H9 (cell line): ENCODE data around the gene RAF1. TPM values are rescaled to one million over a fixed set of nuclear protein-coding genes. Genes with fewer than 3 reads are reported as not detected.
A peak's percentile ranks its signal among the peaks of the same experiment; 100 is the strongest.

ENCODE experiments used
- DNase-seq: peaks from one replicate; pipeline ENCODE4 v3.0.0-alpha.2; 2017
- H2AFZ ChIP-seq: one replicate; pipeline ENCODE4 v1.6.1; 2013; ENCODE audit warnings: mild to moderate bottlenecking, low read length, control low read depth, moderate library complexity
- H2AK5ac ChIP-seq: 2 replicates; pipeline ENCODE4 v1.6.1; 2013; ENCODE audit warnings: low read length, control low read depth, mixed read lengths; ENCODE audit not compliant: insufficient read length
- H2BK120ac ChIP-seq: one replicate; pipeline ENCODE4 v1.6.1; 2013; ENCODE audit warnings: low read depth, mild to moderate bottlenecking, low read length, control low read depth, inconsistent platforms; ENCODE audit not compliant: poor library complexity, severe bottlenecking
- H2BK12ac ChIP-seq: 2 replicates; pipeline ENCODE4 v1.6.1; 2013; ENCODE audit warnings: low read length, control low read depth, mixed read lengths, low read depth; ENCODE audit not compliant: insufficient read length
- H2BK15ac ChIP-seq: 2 replicates; pipeline ENCODE4 v1.6.1; 2013; ENCODE audit warnings: low read depth, low read length, control low read depth
- H2BK20ac ChIP-seq: one replicate; pipeline ENCODE4 v1.6.1; 2013; ENCODE audit warnings: low read depth, mild to moderate bottlenecking, low read length, control low read depth, inconsistent platforms; ENCODE audit not compliant: poor library complexity, severe bottlenecking
- H2BK5ac ChIP-seq: 2 replicates; pipeline ENCODE4 v1.6.1; 2013; ENCODE audit warnings: low read length, control low read depth, mixed read lengths; ENCODE audit not compliant: insufficient read length
- H3K14ac ChIP-seq: 2 replicates; pipeline ENCODE4 v1.6.1; 2013; ENCODE audit warnings: low read length, control low read depth; ENCODE audit not compliant: insufficient read depth
- H3K18ac ChIP-seq: 2 replicates; pipeline ENCODE4 v1.6.1; 2013; ENCODE audit warnings: low read depth, mild to moderate bottlenecking, mixed read lengths, low read length, control low read depth; ENCODE audit not compliant: insufficient read length
- H3K23ac ChIP-seq: 2 replicates; pipeline ENCODE4 v1.6.1; 2013; ENCODE audit warnings: low read length, control low read depth, mixed read lengths, low read depth; ENCODE audit not compliant: insufficient read length
- H3K23me2 ChIP-seq: 2 replicates; pipeline ENCODE4 v1.6.1; 2013; ENCODE audit warnings: low read depth, mild to moderate bottlenecking, mixed read lengths, low read length, control low read depth; ENCODE audit not compliant: insufficient read length, poor library complexity, severe bottlenecking
- H3K27ac ChIP-seq: 2 replicates; pipeline ENCODE4 v1.5.1; 2013; ENCODE audit warnings: low read length, control low read depth, mixed read lengths, low read depth; ENCODE audit not compliant: insufficient read length
- H3K27me3 ChIP-seq: 2 replicates; pipeline ENCODE4 v1.6.1; 2013; ENCODE audit warnings: low read length, control low read depth, inconsistent platforms; ENCODE audit not compliant: insufficient read depth
- H3K4ac ChIP-seq: 2 replicates; pipeline ENCODE4 v1.6.1; 2013; ENCODE audit warnings: low read depth, mild to moderate bottlenecking, control low read depth, inconsistent platforms, low read length, moderate library complexity
- H3K4me1 ChIP-seq: 2 replicates; pipeline ENCODE4 v1.6.1; 2013; ENCODE audit warnings: low read length, control low read depth, inconsistent platforms; ENCODE audit not compliant: insufficient read depth
- H3K4me2 ChIP-seq: 2 replicates; pipeline ENCODE4 v1.6.1; 2013; ENCODE audit warnings: low read length, control low read depth, mixed read lengths; ENCODE audit not compliant: insufficient read length, insufficient read depth
- H3K56ac ChIP-seq: 2 replicates; pipeline ENCODE4 v1.6.1; 2013; ENCODE audit warnings: low read depth, mild to moderate bottlenecking, mixed read lengths, low read length, control low read depth; ENCODE audit not compliant: insufficient read length
- H3K79me1 ChIP-seq: 2 replicates; pipeline ENCODE4 v1.6.1; 2013; ENCODE audit warnings: low read depth, mild to moderate bottlenecking, moderate library complexity, low read length, control low read depth, inconsistent platforms; ENCODE audit not compliant: insufficient read depth, poor library complexity, severe bottlenecking
- H3K79me2 ChIP-seq: 2 replicates; pipeline ENCODE4 v1.6.1; 2013; ENCODE audit warnings: low read length, control low read depth, inconsistent platforms; ENCODE audit not compliant: insufficient read depth
- H3K9ac ChIP-seq: 2 replicates; pipeline ENCODE4 v1.6.1; 2013; ENCODE audit warnings: low read length, control low read depth, mixed read lengths; ENCODE audit not compliant: insufficient read length; ENCODE audit errors: extremely low read depth
- H3K9me3 ChIP-seq: one replicate; pipeline ENCODE4 v1.6.1; 2013; ENCODE audit warnings: low read depth, low read length, inconsistent platforms; ENCODE audit not compliant: control insufficient read depth
- H3T11ph ChIP-seq: one replicate; pipeline ENCODE4 v1.6.1; 2013; ENCODE audit warnings: mild to moderate bottlenecking, low read length, control low read depth, inconsistent platforms
- H4K20me1 ChIP-seq: one replicate; pipeline ENCODE4 v1.6.1; 2013; ENCODE audit not compliant: control insufficient read depth, insufficient read length, insufficient read depth
- H4K5ac ChIP-seq: 2 replicates; pipeline ENCODE4 v1.6.1; 2013; ENCODE audit warnings: low read depth, mild to moderate bottlenecking, mixed read lengths, low read length, control low read depth; ENCODE audit not compliant: insufficient read length
- H4K8ac ChIP-seq: replicated peaks from 2 replicates; pipeline ENCODE4 v1.6.1; 2013; ENCODE audit warnings: low read length, control low read depth, mixed read lengths, low read depth; ENCODE audit not compliant: insufficient read length
- H4K91ac ChIP-seq: 2 replicates; pipeline ENCODE4 v1.6.1; 2013; ENCODE audit warnings: low read depth, mild to moderate bottlenecking, moderate library complexity, mixed read lengths, low read length, control low read depth; ENCODE audit not compliant: insufficient read length
- H3K27ac Mint-ChIP-seq, 3 experiments: 2 replicates in 2 of 3; 3 replicates in 1 of 3; pipeline ENCODE4 v1.8.0; 2020 to 2021; ENCODE audit warnings: mixed read lengths in 3 of 3, mild to moderate bottlenecking in 1 of 3, moderate library complexity in 1 of 3
- H3K27me3 Mint-ChIP-seq: 2 replicates; pipeline ENCODE4 v1.8.0; 2021; ENCODE audit warnings: low read depth, mild to moderate bottlenecking, moderate library complexity, mixed read lengths
- H3K36me3 Mint-ChIP-seq, 3 experiments: 2 replicates in 2 of 3; 3 replicates in 1 of 3; pipeline ENCODE4 v1.8.0; 2020 to 2021; ENCODE audit warnings: low read depth in 3 of 3, mixed read lengths in 3 of 3; ENCODE audit not compliant: insufficient read depth in 1 of 3
- H3K4me1 Mint-ChIP-seq, 2 experiments: 2 replicates each; pipeline ENCODE4 v1.8.0; 2020; ENCODE audit warnings: mixed read lengths in 2 of 2
- H3K4me3 Mint-ChIP-seq, 2 experiments: 2 replicates in 1 of 2; 3 replicates in 1 of 2; pipeline ENCODE4 v1.8.0; 2020 to 2021; ENCODE audit warnings: mild to moderate bottlenecking in 2 of 2, mixed read lengths in 2 of 2, moderate library complexity in 1 of 2
- H3K9me3 Mint-ChIP-seq, 2 experiments: 2 replicates in 1 of 2; 3 replicates in 1 of 2; pipeline ENCODE4 v1.8.0; 2020; ENCODE audit warnings: mild to moderate bottlenecking in 2 of 2, mixed read lengths in 2 of 2, moderate library complexity in 1 of 2
- WGBS: extraction: QIAGEN DNeasy Blood & Tissue Kit; methylation state at CpG from one replicate; pipeline ENCODE4 v1.1.7; 2013; ENCODE audit warnings: missing lambda C conversion rate, low lambda C conversion rate, mixed read lengths; ENCODE audit not compliant: insufficient read length; ENCODE audit errors: extremely low coverage; 5-methylcytosine and 5-hydroxymethylcytosine counted together
- total RNA-seq: library from RNA; stranded (reverse); gene quantifications from 2 replicates; pipeline ENCODE4 v1.2.1, GENCODE V29; 2021
- TF ChIP-seq, protein P1 (sequence below): fragments of 200-600 bp; sonication (generic); conservative IDR thresholded peaks from 3 replicates; pipeline ENCODE4 v1.8.0; 2021; ENCODE audit warnings: antibody characterized with exemption, mild to moderate bottlenecking

Gene RAF1
- total RNA-seq, 1 experiment from 2014 or later: 112 TPM

DNA sequence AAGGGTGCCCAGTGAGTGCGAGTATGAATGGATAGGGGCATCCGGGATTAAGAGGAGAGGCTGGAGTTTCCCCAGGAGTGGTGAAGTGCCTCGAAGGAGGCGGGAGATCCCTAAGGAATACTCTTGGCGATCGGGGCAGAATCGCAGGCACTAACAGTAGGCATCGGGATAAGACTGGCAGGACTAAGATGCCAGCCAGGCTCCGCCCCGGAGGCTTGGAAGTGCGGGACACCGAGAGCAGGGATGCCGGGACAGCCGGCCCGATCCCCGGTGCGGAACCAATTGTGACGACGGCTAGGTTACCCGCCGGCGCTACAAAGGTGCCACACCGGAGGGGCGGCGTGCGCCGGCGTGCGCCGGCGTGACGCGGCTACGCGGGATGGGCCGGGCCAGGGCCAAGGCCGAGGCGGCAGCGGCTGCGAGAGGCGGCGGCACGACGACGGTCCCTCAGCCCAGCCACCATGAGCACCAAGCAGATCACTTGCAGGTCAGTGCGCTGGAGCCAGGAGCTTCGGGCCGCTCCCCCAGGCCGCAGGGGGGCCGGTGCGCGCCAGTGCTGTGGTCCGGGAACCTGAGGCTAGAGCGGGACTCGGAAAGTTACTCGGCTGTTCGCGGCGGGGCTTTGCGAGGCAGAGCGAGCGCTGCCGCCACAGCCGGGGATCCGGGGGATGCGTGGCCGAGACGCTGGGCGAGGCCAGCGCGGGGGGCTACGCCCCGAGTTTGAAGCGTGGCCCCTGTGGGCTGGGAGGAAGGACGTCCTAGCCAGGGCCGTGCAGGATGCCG is 107.0 kb downstream of the RAF1 start, which contains the start of gene MKRN2:
Gene MKRN2, plus strand, starts transcription at position 398 of the 783 bp plus-strand sequence. Its CDS starts 64 bp downstream, at position 462.
- Histone ChIP-seq H4K8ac (no peak within 1 kb of the TSS), H3K79me1 (peaks cover 13% of the 10 kb centered on the region), H3K23ac (no peak within 1 kb of the TSS), H3K4me1 (no peaks in the 10 kb centered on the region), H2BK15ac (no peak within 1 kb of the TSS), H3K79me2 (peaks cover 33% of the 10 kb centered on the region; the same call in 1 of the 2 replicates), H2AK5ac (no peak within 1 kb of the TSS), H2BK5ac (no peak within 1 kb of the TSS), H4K20me1 (no peaks in the 10 kb centered on the region), H3K4me2 (peak within 1 kb of the TSS; percentile 96), H3K27me3 (no peaks in the 10 kb centered on the region), H3K9me3 (no peaks in the 10 kb centered on the region), H3K56ac (no peak within 1 kb of the TSS), H3T11ph (no peak within 1 kb of the TSS), H3K23me2 (peaks cover 12% of the 10 kb centered on the region), H3K14ac (peak within 1 kb of the TSS; percentile 88), H3K4ac (no peak within 1 kb of the TSS), H2BK120ac (no peak within 1 kb of the TSS), H3K18ac (peak within 1 kb of the TSS; percentile 82), H3K27ac (peak within 1 kb of the TSS; percentile 31), H3K9ac (peak within 1 kb of the TSS; percentile 76), H2BK12ac (no peak within 1 kb of the TSS), H4K91ac (no peak within 1 kb of the TSS), H2AFZ (peak within 1 kb of the TSS; percentile 89), H2BK20ac (no peak within 1 kb of the TSS), H4K5ac (no peak within 1 kb of the TSS)
- no peaks in the 10 kb centered on the region for H3K9me3 Mint-ChIP-seq
- no CpG with 5 or more reads among the region's 77 CpGs for WGBS
- peak within 1 kb of the TSS; percentile 88 to 94 (median 92) for H3K27ac Mint-ChIP-seq
- H3K4me3 Mint-ChIP-seq: peak within 1 kb of the TSS; percentile 84 to 87
- DNase-seq: peak; percentile 91
- H3K36me3 Mint-ChIP-seq: no peaks in the 10 kb centered on the region
- H3K4me1 Mint-ChIP-seq: peaks cover 33 to 34% of the 10 kb centered on the region in 2 experiments
- peaks cover 9% of the 10 kb centered on the region for H3K27me3 Mint-ChIP-seq
- TF ChIP-seq, protein P1, sequence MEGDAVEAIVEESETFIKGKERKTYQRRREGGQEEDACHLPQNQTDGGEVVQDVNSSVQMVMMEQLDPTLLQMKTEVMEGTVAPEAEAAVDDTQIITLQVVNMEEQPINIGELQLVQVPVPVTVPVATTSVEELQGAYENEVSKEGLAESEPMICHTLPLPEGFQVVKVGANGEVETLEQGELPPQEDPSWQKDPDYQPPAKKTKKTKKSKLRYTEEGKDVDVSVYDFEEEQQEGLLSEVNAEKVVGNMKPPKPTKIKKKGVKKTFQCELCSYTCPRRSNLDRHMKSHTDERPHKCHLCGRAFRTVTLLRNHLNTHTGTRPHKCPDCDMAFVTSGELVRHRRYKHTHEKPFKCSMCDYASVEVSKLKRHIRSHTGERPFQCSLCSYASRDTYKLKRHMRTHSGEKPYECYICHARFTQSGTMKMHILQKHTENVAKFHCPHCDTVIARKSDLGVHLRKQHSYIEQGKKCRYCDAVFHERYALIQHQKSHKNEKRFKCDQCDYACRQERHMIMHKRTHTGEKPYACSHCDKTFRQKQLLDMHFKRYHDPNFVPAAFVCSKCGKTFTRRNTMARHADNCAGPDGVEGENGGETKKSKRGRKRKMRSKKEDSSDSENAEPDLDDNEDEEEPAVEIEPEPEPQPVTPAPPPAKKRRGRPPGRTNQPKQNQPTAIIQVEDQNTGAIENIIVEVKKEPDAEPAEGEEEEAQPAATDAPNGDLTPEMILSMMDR: no peak
